NAMALWA (cell line): ENCODE measurements around the gene ELMOD1.

Experiments used
- DNase-seq: peaks from one replicate; pipeline ENCODE4 v3.0.0-alpha.2; 2015; ENCODE audit warnings: low spot score

ELMOD1 gene

GRCh38 chr11:107583629-107584195 lies 7.2 kb upstream of the ELMOD1 start:
- no peak for DNase-seq

GRCh38 chr11:107587306-107587979 lies 3.5 kb upstream of the ELMOD1 start:
- no peak for DNase-seq

- no peak for DNase-seq
Measured at GRCh38 chr11:107591378-107592230, 657 bp downstream of the ELMOD1 start.

GRCh38 chr11:107592231-107592590 lies 1.3 kb downstream of the ELMOD1 start:
- DNase-seq: no peak

GRCh38 chr11:107592813-107593212 lies 1.9 kb downstream of the ELMOD1 start:
- no peak for DNase-seq

GRCh38 chr11:107593951-107594350 lies 3.0 kb downstream of the ELMOD1 start:
- no peak for DNase-seq

- no peak for DNase-seq
Measured at GRCh38 chr11:107594736-107595135, 3.8 kb downstream of the ELMOD1 start.

GRCh38 chr11:107598225-107599139 lies 7.5 kb downstream of the ELMOD1 start:
- peak; percentile 56 for DNase-seq

GRCh38 chr11:107605061-107606006 lies 14.4 kb downstream of the ELMOD1 start:
- no peak for DNase-seq

- peak; percentile 26 for DNase-seq
Measured at GRCh38 chr11:107606141-107606540, 15.2 kb downstream of the ELMOD1 start.

- DNase-seq: no peak
Measured at GRCh38 chr11:107608809-107609208, 17.9 kb downstream of the ELMOD1 start.

- no peak for DNase-seq
Measured at GRCh38 chr11:107609400-107610218, 18.7 kb downstream of the ELMOD1 start.

- DNase-seq: no peak
Measured at GRCh38 chr11:107612445-107612844, 21.5 kb downstream of the ELMOD1 start.

- no peak for DNase-seq
Measured at GRCh38 chr11:107619926-107620325, 29.0 kb downstream of the ELMOD1 start.

GRCh38 chr11:107621081-107621480 lies 30.1 kb downstream of the ELMOD1 start:
- no peak for DNase-seq

- DNase-seq: no peak
Measured at GRCh38 chr11:107623183-107623582, 32.2 kb downstream of the ELMOD1 start.

- no peak for DNase-seq
Measured at GRCh38 chr11:107624983-107625684, 34.2 kb downstream of the ELMOD1 start.

- DNase-seq: no peak
Measured at GRCh38 chr11:107625685-107625989, 34.7 kb downstream of the ELMOD1 start.

- no peak for DNase-seq
Measured at GRCh38 chr11:107631043-107631442, 40.1 kb downstream of the ELMOD1 start.

GRCh38 chr11:107631931-107632330 lies 41.0 kb downstream of the ELMOD1 start:
- no peak for DNase-seq
